Measurements from ENCODE around the gene FIGNL1. TPM values are rescaled to one million over a fixed set of nuclear protein-coding genes. Genes with fewer than 3 reads are reported as not detected.

The FIGNL1 gene
- total RNA-seq, 2 donors from 2014 or later, result 2.0 to 7.0 TPM

GRCh38 chr7:50477640-50478039, 27.5 kb upstream of the FIGNL1 start:
- H3K9me3 ChIP-seq, result no peaks in the 10 kb centered on the region
- no peak overlapping the region for H3K4me3 ChIP-seq
- TF ChIP-seq POLR2A (IDR thresholded peaks at IDR 0.05) (no peak), CTCF (IDR thresholded peaks at IDR 0.05) (no peak)
- no peaks in the 10 kb centered on the region for H3K36me3 ChIP-seq (replicated peaks in 1 of 2; ENCODE audit: insufficient read depth in 1 of 2, low read depth in 2 of 2)
- WGBS, 2 donors, result 72 to 85% methylated on average over 6 of the region's 6 CpGs
- no peak for DNase-seq
- no peaks in the 10 kb centered on the region for H3K27me3 ChIP-seq
- no peaks in the 10 kb centered on the region for H3K4me1 ChIP-seq
- no peak overlapping the region for H3K27ac ChIP-seq
- no peak for ATAC-seq
- intact Hi-C loops (cut with DNase I), result loop anchor here (10.0 kb wide), 2 partner anchors 117 to 677 kb away; no protein-coding TSS in a partner anchor

- DNase-seq (no peak), ATAC-seq (no peak)
- intact Hi-C loops (cut with DNase I), result loop anchor here (10.0 kb wide), 2 partner anchors 118 to 678 kb away; no protein-coding TSS in a partner anchor
- 92 to 93% methylated on average over 9 of the region's 9 CpGs for WGBS, 2 donors
- no peak overlapping the region for H3K27ac ChIP-seq
- TF ChIP-seq POLR2A (IDR thresholded peaks at IDR 0.05) (no peak), CTCF (IDR thresholded peaks at IDR 0.05) (no peak)
- H3K4me1 ChIP-seq, result no peaks in the 10 kb centered on the region
- no peaks in the 10 kb centered on the region for H3K9me3 ChIP-seq
- H3K4me3 ChIP-seq, result no peak overlapping the region
- no peaks in the 10 kb centered on the region for H3K36me3 ChIP-seq (replicated peaks in 1 of 2; ENCODE audit: insufficient read depth in 1 of 2, low read depth in 2 of 2)
- H3K27me3 ChIP-seq, result no peaks in the 10 kb centered on the region
These were observed 26.9 kb upstream of the FIGNL1 start for GRCh38 chr7:50476953-50477625.

DNA sequence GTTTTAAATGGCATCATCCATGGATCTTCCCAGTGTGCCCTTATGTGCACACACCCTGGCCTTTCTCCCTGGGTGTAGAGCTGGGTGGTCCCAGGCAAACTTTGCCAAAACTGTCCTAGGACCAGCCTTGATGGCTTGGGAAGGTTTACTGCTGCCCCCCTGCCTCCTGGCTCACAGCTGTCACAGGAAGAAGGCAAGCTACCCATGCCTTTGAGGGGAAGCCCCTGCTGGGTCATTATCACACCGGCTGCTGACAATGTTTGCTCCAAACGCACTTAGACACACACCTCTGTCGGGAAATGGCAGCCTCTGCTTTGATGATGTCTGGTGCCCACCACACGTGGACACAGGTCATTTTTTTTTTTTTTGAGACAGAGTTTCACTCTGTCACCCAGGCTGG, 25.2 kb upstream of the FIGNL1 start:
- H3K9me3 ChIP-seq, result no peaks in the 10 kb centered on the region
- TF ChIP-seq CTCF (IDR thresholded peaks at IDR 0.05), result no peak
- no peak for TF ChIP-seq POLR2A (IDR thresholded peaks at IDR 0.05)
- intact Hi-C loops (cut with DNase I), result loop anchor here (10.0 kb wide), 2 partner anchors 119 to 679 kb away; no protein-coding TSS in a partner anchor
- H3K27ac ChIP-seq, result no peak overlapping the region
- H3K27me3 ChIP-seq, result no peaks in the 10 kb centered on the region
- H3K36me3 ChIP-seq (replicated peaks in 1 of 2; ENCODE audit: insufficient read depth in 1 of 2, low read depth in 2 of 2), result no peaks in the 10 kb centered on the region
- WGBS, 2 donors, result 55 to 66% methylated on average over 4 of the region's 4 CpGs
- peak in 1 of 4 donors; percentile 20 for DNase-seq
- no peak overlapping the region for H3K4me3 ChIP-seq
- no peak for ATAC-seq
- no peaks in the 10 kb centered on the region for H3K4me1 ChIP-seq

- Histone ChIP-seq H3K27ac (no peak overlapping the region), H3K36me3 (replicated peaks in 1 of 2; ENCODE audit: insufficient read depth in 1 of 2, low read depth in 2 of 2) (no peaks in the 10 kb centered on the region), H3K4me3 (no peak overlapping the region), H3K4me1 (no peaks in the 10 kb centered on the region), H3K27me3 (no peaks in the 10 kb centered on the region), H3K9me3 (no peaks in the 10 kb centered on the region)
- TF ChIP-seq POLR2A (IDR thresholded peaks at IDR 0.05) (no peak), CTCF (IDR thresholded peaks at IDR 0.05) (no peak)
- 68 to 78% methylated on average over 8 of the region's 8 CpGs for WGBS, 2 donors
- ATAC-seq (no peak), DNase-seq (no peak)
- intact Hi-C loops (cut with DNase I), result loop anchor here (10.0 kb wide), 2 partner anchors 120 to 680 kb away; no protein-coding TSS in a partner anchor
These were observed 24.4 kb upstream of the FIGNL1 start for GRCh38 chr7:50474382-50475160.
